ENCODE measurements around the gene KLF6. TPM values are rescaled to one million over a fixed set of nuclear protein-coding genes. Genes with fewer than 3 reads are reported as not detected.
A peak's percentile ranks its signal among the peaks of the same experiment; 100 is the strongest.

Gene KLF6
- total and polyA plus RNA-seq, 2 experiments from 2014 or later = 19.6 to 35.4 TPM

DNA sequence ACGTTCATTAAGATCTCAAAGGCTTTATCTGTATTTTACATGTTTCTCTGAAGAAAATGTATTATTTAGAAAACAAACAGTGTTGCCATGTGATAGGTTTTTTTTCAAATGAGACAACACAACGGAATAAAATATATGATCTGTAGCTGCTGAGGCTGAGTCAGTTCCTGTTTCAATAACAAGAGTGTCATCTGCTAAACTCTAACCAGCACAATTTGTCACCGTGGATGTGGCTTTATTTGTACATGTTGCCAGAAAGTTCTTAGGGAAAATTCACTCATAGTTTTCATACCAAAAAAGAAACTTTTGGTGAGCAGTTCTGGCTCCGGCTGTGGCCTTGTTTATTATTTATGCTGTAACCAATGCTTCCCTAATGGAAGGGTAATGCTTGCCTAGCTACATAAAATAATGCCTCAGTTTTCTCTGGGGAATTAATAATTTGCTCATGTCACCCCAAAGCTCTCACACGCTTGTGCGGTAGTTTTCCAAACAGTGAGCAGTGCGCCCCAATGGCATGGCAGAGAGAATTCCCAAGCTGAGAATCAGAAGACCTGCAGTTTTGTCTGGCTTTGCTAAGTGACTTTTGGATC lies 20.3 kb upstream of the KLF6 start:
- no peak overlapping the region for H3K27ac ChIP-seq (ENCODE audit: low read depth)

DNA sequence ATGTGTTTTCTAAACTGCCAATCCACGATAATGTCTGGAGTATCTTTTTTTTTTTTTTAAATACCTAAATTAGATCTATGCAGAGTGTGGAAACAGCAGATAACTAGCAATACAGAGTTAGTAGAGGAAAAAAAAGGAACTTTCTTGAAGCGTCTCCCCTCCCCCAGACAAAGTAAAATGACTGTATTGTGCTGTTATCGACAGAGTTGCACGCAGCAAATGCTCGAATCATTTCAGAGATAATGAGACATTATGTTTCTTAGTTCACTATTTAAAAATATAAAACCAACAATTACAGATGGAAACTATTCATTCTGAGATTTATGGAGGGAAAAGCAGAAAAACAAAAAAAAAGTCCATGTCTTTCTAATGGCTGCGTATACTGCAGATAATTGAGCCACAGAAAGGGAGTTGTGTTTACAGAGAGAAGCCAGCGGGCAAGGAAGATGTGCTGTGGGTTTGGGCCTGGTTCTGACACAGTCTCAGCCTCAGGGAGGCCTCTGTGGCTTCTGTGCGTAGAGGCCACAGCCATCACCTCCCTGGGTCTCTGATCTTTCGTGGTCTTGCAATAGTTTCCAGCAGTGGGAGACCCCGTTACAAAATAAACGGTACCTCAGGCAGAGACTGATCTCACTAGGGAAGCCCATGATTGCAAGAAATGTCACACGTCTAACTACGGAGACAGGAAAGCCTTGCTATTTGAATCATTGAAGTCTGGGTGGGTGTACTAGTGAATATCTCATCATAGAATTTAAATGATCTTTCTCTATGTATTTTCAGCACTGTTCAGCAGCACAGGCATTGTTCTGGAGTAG lies 19.1 kb upstream of the KLF6 start:
- Histone ChIP-seq H3K27me3 (ENCODE audit: insufficient read depth) (no peaks in the 10 kb centered on the region), H3K4me1 (ENCODE audit: insufficient read depth) (peaks cover 10% of the 10 kb centered on the region), H3K9me2 (ENCODE audit: insufficient read depth) (peaks cover 3% of the 10 kb centered on the region; the same call in 1 of the 2 replicates), H3K36me3 (ENCODE audit: insufficient read depth) (no peaks in the 10 kb centered on the region), H4K20me1 (replicated peaks; ENCODE audit: insufficient read depth) (no peaks in the 10 kb centered on the region), H3F3A (replicated peaks; ENCODE audit: low read depth) (no peaks in the 10 kb centered on the region), H3K4me3 (no peak overlapping the region), H3K79me2 (replicated peaks; ENCODE audit: insufficient read depth) (no peaks in the 10 kb centered on the region), H3K27ac (ENCODE audit: low read depth) (peak overlapping the region; percentile 11; the same call in 1 of the 2 replicates), H2AFZ (peak overlapping the region; percentile 82; the same call in 1 of the 2 replicates), H3K4me2 (no peak overlapping the region)
- H3K27me3 Mint-ChIP-seq (ENCODE audit: insufficient read depth, low read depth, poor library complexity) = peaks cover 1% of the 10 kb centered on the region
- no peaks in the 10 kb centered on the region for H3K36me3 Mint-ChIP-seq (ENCODE audit: low read depth)
- ATAC-seq (no peak), DNase-seq (ENCODE audit: low spot score) (no peak)
- H3K27ac Mint-ChIP-seq = peak overlapping the region; percentile 88
- H3K4me3 Mint-ChIP-seq = no peak overlapping the region
- peaks cover 31% of the 10 kb centered on the region for H3K4me1 Mint-ChIP-seq
- H3K9me3 Mint-ChIP-seq = no peaks in the 10 kb centered on the region
- TF ChIP-seq, protein P1, sequence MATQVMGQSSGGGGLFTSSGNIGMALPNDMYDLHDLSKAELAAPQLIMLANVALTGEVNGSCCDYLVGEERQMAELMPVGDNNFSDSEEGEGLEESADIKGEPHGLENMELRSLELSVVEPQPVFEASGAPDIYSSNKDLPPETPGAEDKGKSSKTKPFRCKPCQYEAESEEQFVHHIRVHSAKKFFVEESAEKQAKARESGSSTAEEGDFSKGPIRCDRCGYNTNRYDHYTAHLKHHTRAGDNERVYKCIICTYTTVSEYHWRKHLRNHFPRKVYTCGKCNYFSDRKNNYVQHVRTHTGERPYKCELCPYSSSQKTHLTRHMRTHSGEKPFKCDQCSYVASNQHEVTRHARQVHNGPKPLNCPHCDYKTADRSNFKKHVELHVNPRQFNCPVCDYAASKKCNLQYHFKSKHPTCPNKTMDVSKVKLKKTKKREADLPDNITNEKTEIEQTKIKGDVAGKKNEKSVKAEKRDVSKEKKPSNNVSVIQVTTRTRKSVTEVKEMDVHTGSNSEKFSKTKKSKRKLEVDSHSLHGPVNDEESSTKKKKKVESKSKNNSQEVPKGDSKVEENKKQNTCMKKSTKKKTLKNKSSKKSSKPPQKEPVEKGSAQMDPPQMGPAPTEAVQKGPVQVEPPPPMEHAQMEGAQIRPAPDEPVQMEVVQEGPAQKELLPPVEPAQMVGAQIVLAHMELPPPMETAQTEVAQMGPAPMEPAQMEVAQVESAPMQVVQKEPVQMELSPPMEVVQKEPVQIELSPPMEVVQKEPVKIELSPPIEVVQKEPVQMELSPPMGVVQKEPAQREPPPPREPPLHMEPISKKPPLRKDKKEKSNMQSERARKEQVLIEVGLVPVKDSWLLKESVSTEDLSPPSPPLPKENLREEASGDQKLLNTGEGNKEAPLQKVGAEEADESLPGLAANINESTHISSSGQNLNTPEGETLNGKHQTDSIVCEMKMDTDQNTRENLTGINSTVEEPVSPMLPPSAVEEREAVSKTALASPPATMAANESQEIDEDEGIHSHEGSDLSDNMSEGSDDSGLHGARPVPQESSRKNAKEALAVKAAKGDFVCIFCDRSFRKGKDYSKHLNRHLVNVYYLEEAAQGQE (IDR thresholded peaks at IDR 0.05; ENCODE audit: unreplicated experiment) = no peak

More for the DNA sequence above, 20.3 kb upstream of the KLF6 start:
- ATAC-seq = no peak
- Mint-ChIP-seq H3K36me3 (ENCODE audit: low read depth) (no peaks in the 10 kb centered on the region), H3K4me3 (no peak overlapping the region), H3K4me1 (peaks cover 34% of the 10 kb centered on the region), H3K9me3 (no peaks in the 10 kb centered on the region), H3K27ac (no peak overlapping the region), H3K27me3 (ENCODE audit: insufficient read depth, low read depth, poor library complexity) (peaks cover 1% of the 10 kb centered on the region)
- Histone ChIP-seq H2AFZ (peak overlapping the region; percentile 74; the same call in 1 of the 2 replicates), H3K79me2 (replicated peaks; ENCODE audit: insufficient read depth) (no peaks in the 10 kb centered on the region), H3K9me2 (ENCODE audit: insufficient read depth) (peaks cover 3% of the 10 kb centered on the region; the same call in 1 of the 2 replicates), H3K4me3 (no peak overlapping the region), H3K4me2 (no peak overlapping the region), H3F3A (replicated peaks; ENCODE audit: low read depth) (no peaks in the 10 kb centered on the region), H4K20me1 (replicated peaks; ENCODE audit: insufficient read depth) (no peaks in the 10 kb centered on the region), H3K4me1 (ENCODE audit: insufficient read depth) (peaks cover 10% of the 10 kb centered on the region), H3K36me3 (ENCODE audit: insufficient read depth) (no peaks in the 10 kb centered on the region), H3K27me3 (ENCODE audit: insufficient read depth) (no peaks in the 10 kb centered on the region)
- no peak for DNase-seq (ENCODE audit: low spot score)
- no peak for TF ChIP-seq ZNF331 (CRISPR knock-in tag; IDR thresholded peaks at IDR 0.05; ENCODE audit: low read depth)
- TF ChIP-seq, protein P1 (IDR thresholded peaks at IDR 0.05; ENCODE audit: unreplicated experiment) = no peak
- no peak for TF ChIP-seq EZH2 (IDR thresholded peaks at IDR 0.05; ENCODE audit: low read depth, unreplicated experiment)
- no peak for TF ChIP-seq STAT1 (IDR thresholded peaks at IDR 0.05; ENCODE audit: unreplicated experiment)
